ENCODE data around the gene PRKN.

DNA sequence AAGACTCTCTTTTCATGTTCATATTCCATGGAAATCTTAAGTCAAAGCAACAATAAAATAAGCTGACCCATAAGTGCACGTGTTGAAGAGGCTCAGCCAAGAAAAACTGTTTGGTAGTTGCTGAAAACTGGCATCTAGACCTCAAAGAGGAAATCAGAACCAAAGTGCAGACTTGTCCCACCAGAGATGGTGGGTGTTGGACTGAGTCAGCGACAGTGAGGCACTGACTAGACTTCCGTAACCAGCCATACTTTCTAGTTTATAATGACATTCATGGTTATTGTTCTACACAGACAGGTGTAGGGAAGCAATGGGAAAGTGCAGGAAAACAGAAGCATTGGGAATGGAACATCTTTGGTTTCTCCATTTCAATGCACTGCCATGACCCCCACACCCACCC, 1278.0 kb downstream of the PRKN start:
- TF ChIP-seq, protein P1, sequence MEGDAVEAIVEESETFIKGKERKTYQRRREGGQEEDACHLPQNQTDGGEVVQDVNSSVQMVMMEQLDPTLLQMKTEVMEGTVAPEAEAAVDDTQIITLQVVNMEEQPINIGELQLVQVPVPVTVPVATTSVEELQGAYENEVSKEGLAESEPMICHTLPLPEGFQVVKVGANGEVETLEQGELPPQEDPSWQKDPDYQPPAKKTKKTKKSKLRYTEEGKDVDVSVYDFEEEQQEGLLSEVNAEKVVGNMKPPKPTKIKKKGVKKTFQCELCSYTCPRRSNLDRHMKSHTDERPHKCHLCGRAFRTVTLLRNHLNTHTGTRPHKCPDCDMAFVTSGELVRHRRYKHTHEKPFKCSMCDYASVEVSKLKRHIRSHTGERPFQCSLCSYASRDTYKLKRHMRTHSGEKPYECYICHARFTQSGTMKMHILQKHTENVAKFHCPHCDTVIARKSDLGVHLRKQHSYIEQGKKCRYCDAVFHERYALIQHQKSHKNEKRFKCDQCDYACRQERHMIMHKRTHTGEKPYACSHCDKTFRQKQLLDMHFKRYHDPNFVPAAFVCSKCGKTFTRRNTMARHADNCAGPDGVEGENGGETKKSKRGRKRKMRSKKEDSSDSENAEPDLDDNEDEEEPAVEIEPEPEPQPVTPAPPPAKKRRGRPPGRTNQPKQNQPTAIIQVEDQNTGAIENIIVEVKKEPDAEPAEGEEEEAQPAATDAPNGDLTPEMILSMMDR (IDR thresholded peaks at IDR 0.05): no peak
- no peak for TF ChIP-seq EZH2 (IDR thresholded peaks at IDR 0.05)

Measured in neural progenitor cell (in vitro differentiated cells).